Lower lobe of right lung (tissue), 2 donors: Measurements from ENCODE around the gene DZIP3. TPM values are rescaled to one million over a fixed set of nuclear protein-coding genes. Genes with fewer than 3 reads are reported as not detected.

Experiments
- ATAC-seq, 2 donors: fragments of 200-7000 bp; cut with Tn5 transposase; one replicate each; pipeline ENCODE4 v1.9.1; 2020 to 2022; ENCODE audit warnings: mild to moderate bottlenecking in 2 of 2, moderate library complexity in 2 of 2
- DNase-seq: peaks from one replicate; pipeline ENCODE4 v3.0.0-alpha.2; 2020
- H3K27ac ChIP-seq: fragments of 200-600 bp; one replicate; pipeline ENCODE4 v1.8.0; 2022
- H3K27me3 ChIP-seq: fragments of 200-600 bp; one replicate; pipeline ENCODE4 v1.8.0; 2022; ENCODE audit warnings: low read depth
- H3K36me3 ChIP-seq: fragments of 200-600 bp; one replicate; pipeline ENCODE4 v1.8.0; 2022; ENCODE audit warnings: mild to moderate bottlenecking
- H3K4me1 ChIP-seq: fragments of 200-600 bp; one replicate; pipeline ENCODE4 v1.8.0; 2022
- H3K4me3 ChIP-seq: fragments of 200-600 bp; one replicate; pipeline ENCODE4 v1.8.0; 2022; ENCODE audit warnings: mild to moderate bottlenecking
- H3K9me3 ChIP-seq: fragments of 200-600 bp; one replicate; pipeline ENCODE4 v1.8.0; 2022
- CTCF ChIP-seq: fragments of 200-600 bp; IDR thresholded peaks from one replicate; pipeline ENCODE4 v1.8.0; 2022; ENCODE audit warnings: antibody characterized with exemption, mild to moderate bottlenecking
- intact Hi-C: fragments of 100-400 bp; cut with DNase I; formaldehyde crosslinking; loops from one replicate; pipeline ENCODE4 v1.11.0; 2022
- total RNA-seq: library from RNA; stranded (reverse); fragmentation: NEBNext Ultra II Directional; extraction: Animal tissue kit (Norgen Biotek cat#: 25700); gene quantifications from one replicate; pipeline ENCODE4 v1.2.1, GENCODE V29; 2021
- donor health status: DM: no; HTN: yes; CAD: no; lungs with severe emphysema.

Gene DZIP3
- total RNA-seq, 1 donor from 2014 or later, result 13.5 TPM

GRCh38 chr3:108578064-108578463 lies 11.5 kb upstream of the DZIP3 start:
- DNase-seq (no peak), ATAC-seq (no peak)
- H3K4me3 ChIP-seq, result no peak overlapping the region
- no peak for TF ChIP-seq CTCF
- H3K27ac ChIP-seq, result no peak overlapping the region
- H3K9me3 ChIP-seq, result no peaks in the 10 kb centered on the region
- no peaks in the 10 kb centered on the region for H3K36me3 ChIP-seq
- no peaks in the 10 kb centered on the region for H3K27me3 ChIP-seq
- no peaks in the 10 kb centered on the region for H3K4me1 ChIP-seq
- intact Hi-C loops, result no loop called here

GRCh38 chr3:108588601-108589000 lies 921 bp upstream of the DZIP3 start:
- Histone ChIP-seq H3K4me3 (peak overlapping the region; percentile 74), H3K4me1 (peaks cover 17% of the 10 kb centered on the region), H3K9me3 (no peaks in the 10 kb centered on the region), H3K36me3 (no peaks in the 10 kb centered on the region), H3K27ac (peak overlapping the region; percentile 94), H3K27me3 (no peaks in the 10 kb centered on the region)
- ATAC-seq, result no peak
- TF ChIP-seq CTCF, result no peak
- intact Hi-C loops, result no loop called here
- no peak for DNase-seq

GRCh38 chr3:108589998-108590323 lies 439 bp downstream of the DZIP3 start:
- Histone ChIP-seq H3K27ac (peak overlapping the region; percentile 94), H3K9me3 (no peaks in the 10 kb centered on the region), H3K4me1 (peaks cover 17% of the 10 kb centered on the region), H3K27me3 (no peaks in the 10 kb centered on the region), H3K36me3 (no peaks in the 10 kb centered on the region), H3K4me3 (peak overlapping the region; percentile 74)
- intact Hi-C loops, result no loop called here
- DNase-seq, result no peak
- no peak for ATAC-seq
- peak; percentile 3 for TF ChIP-seq CTCF

- DNase-seq (no peak), ATAC-seq (no peak)
- Histone ChIP-seq H3K4me1 (peaks cover 17% of the 10 kb centered on the region), H3K27me3 (no peaks in the 10 kb centered on the region), H3K36me3 (no peaks in the 10 kb centered on the region), H3K27ac (peak overlapping the region; percentile 94), H3K9me3 (no peaks in the 10 kb centered on the region), H3K4me3 (peak overlapping the region; percentile 74)
- TF ChIP-seq CTCF, result no peak
- intact Hi-C loops, result no loop called here
Measured at GRCh38 chr3:108590460-108590859, 938 bp downstream of the DZIP3 start.

GRCh38 chr3:108595321-108595720 lies 5.8 kb downstream of the DZIP3 start:
- ATAC-seq, result no peak
- intact Hi-C loops, result no loop called here

More at GRCh38 chr3:108595321-108595720, 5.8 kb downstream of the DZIP3 start:
- no peaks in the 10 kb centered on the region for H3K36me3 ChIP-seq
- no peaks in the 10 kb centered on the region for H3K9me3 ChIP-seq
- H3K4me1 ChIP-seq, result peaks cover 6% of the 10 kb centered on the region
- no peak for DNase-seq
- TF ChIP-seq CTCF, result no peak
- no peak overlapping the region for H3K4me3 ChIP-seq
- H3K27me3 ChIP-seq, result no peaks in the 10 kb centered on the region
- H3K27ac ChIP-seq, result no peak overlapping the region
